Embryonic facial prominence (tissue), 1 donor: Measurements from ENCODE around the gene PTCH2.

Source experiments
- DNase-seq: peaks from one replicate; pipeline ENCODE4 v3.0.0-alpha.2; 2016; ENCODE audit errors: extremely low spot score

Gene PTCH2

GRCh38 chr1:44842862-44843655 is at the start of gene PTCH2:
PTCH2 (minus strand) TSS chr1:44843253; CDS start chr1:44842932, 321 bp downstream.
- peak; percentile 58 for DNase-seq

- DNase-seq, result no peak
Measured at GRCh38 chr1:44890007-44890406, 47.0 kb upstream of the PTCH2 start.

GRCh38 chr1:44885406-44885805 is 42.4 kb upstream of the PTCH2 start:
- no peak for DNase-seq

- no peak for DNase-seq
Measured at GRCh38 chr1:44884746-44885145, 41.7 kb upstream of the PTCH2 start.

- no peak for DNase-seq
Measured at GRCh38 chr1:44881011-44881632, 38.1 kb upstream of the PTCH2 start.

GRCh38 chr1:44874155-44874554 is 31.1 kb upstream of the PTCH2 start:
- no peak for DNase-seq

GRCh38 chr1:44870096-44870495 is 27.0 kb upstream of the PTCH2 start:
- no peak for DNase-seq

GRCh38 chr1:44867801-44868200 is 24.7 kb upstream of the PTCH2 start:
- no peak for DNase-seq

- no peak for DNase-seq
Measured at GRCh38 chr1:44862829-44863401, 19.9 kb upstream of the PTCH2 start.

GRCh38 chr1:44860891-44861425 is 17.9 kb upstream of the PTCH2 start:
- DNase-seq, result no peak

GRCh38 chr1:44860331-44860730 is 17.3 kb upstream of the PTCH2 start:
- no peak for DNase-seq

- DNase-seq, result no peak
Measured at GRCh38 chr1:44857446-44857845, 14.4 kb upstream of the PTCH2 start.

- DNase-seq, result no peak
Measured at GRCh38 chr1:44855742-44856141, 12.7 kb upstream of the PTCH2 start.

- DNase-seq, result no peak
Measured at GRCh38 chr1:44854970-44855369, 11.9 kb upstream of the PTCH2 start.

GRCh38 chr1:44853201-44853600 is 10.1 kb upstream of the PTCH2 start:
- DNase-seq, result no peak

- DNase-seq, result no peak
Measured at GRCh38 chr1:44851308-44851707, 8.3 kb upstream of the PTCH2 start.

- no peak for DNase-seq
Measured at GRCh38 chr1:44849575-44850132, 6.6 kb upstream of the PTCH2 start.

- no peak for DNase-seq
Measured at GRCh38 chr1:44848456-44849181, 5.6 kb upstream of the PTCH2 start.

- DNase-seq, result no peak
Measured at GRCh38 chr1:44847845-44848244, 4.8 kb upstream of the PTCH2 start.

GRCh38 chr1:44846985-44847384 is 3.9 kb upstream of the PTCH2 start:
- no peak for DNase-seq

- no peak for DNase-seq
Measured at GRCh38 chr1:44842486-44842861, 579 bp downstream of the PTCH2 start.

GRCh38 chr1:44839576-44839975 is 3.5 kb downstream of the PTCH2 start:
- DNase-seq, result no peak
